NCI-H1694 treated with DMSO at 0.1 percent for 48 hours (cell line): ENCODE results near the gene XBP1.
"Not testable (repeated sequence)": the region's sequence is repeated elsewhere in the genome, so short reads cannot be mapped to it uniquely, and the experiment has no call there.

Experiments
- DNase-seq: peaks from one replicate; lab custom pipeline; 2025; lab: John Stamatoyannopoulos, UW

XBP1 gene

DNA sequence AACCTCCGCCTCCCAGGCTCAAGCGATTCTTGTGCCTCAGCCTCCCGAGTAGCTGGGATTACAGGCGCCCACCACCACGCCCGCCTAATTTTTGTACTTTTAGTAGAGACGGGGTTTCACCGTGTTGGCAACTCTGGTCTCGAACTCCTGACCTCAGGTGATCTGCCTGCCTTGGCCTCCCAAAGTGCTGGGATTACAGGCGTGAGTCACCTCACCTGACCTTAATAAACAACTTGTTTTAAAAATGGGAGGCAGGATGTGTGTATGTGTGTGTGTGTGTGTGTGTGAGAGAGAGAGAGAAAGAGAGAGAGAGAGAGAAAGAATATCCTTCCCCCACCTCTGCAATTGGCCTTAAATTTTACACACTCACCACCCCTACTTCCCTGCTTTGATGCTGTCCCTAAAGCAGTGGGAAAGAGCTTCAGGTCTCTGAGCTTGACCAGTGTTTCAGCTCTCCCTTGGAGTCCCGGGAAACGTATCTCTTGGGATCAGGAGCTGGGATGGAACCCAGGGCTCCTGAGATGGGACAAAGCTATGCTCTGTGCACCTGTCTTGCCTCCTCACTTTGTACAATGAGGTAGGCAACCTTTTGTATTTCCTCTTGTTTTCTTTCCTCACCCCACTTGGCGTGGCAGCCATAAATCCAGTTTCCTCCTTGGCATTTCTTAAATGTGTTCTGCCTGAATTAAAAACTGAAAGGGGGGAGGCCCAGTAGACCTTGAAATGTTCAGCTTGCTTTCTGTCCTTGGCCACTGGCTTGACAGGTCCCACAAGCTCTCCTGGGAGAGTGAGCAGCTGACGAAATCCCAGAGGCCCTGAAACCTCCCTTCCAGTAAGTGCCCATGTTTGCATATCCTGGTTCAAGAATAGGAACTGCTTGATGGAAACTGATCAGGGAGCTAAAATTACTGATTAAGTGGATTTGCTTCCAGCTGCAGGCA is 17.8 kb upstream of the XBP1 start:
- no peak for DNase-seq

- DNase-seq: no peak
Measured at GRCh38 chr22:28817064-28817463, 16.7 kb upstream of the XBP1 start.

GRCh38 chr22:28815729-28816128 is 15.4 kb upstream of the XBP1 start:
- no peak for DNase-seq

- DNase-seq: no peak
Measured at GRCh38 chr22:28815111-28815510, 14.7 kb upstream of the XBP1 start.

DNA sequence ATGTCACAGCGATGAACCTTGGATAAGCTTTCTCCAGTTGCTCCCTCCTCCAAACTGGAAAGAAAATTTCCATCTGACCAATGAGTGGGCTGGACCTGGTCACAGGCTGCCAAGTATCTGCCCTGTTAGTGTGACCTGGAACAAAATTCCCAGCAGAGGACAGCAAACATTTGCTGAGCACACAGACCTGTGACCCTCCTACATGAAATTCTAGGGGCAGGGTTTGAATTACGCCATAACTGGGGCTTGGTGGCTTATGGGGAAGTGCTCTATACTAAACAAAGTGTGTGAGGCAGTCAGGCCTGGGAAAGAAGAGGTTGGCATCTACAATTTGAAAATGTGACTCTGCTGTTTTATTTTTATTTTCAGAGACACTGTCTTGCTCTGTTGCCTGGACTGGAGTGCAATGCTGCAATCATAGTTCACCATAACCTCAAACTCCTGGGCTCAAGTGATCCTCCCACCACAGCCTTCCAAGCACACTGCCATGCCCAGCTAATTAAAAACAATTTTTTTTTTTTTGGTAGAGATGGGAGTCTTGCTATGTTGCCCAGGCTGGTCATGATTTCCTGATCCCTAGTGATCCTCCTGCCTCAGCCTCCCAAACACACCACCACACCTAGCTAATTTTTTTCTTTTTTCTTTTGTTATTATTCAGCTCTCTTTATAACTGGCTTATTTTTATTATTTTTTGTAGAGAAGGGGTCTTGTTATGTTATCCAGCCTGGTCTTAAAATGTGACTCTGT is 13.6 kb upstream of the XBP1 start:
- DNase-seq: no peak

DNA sequence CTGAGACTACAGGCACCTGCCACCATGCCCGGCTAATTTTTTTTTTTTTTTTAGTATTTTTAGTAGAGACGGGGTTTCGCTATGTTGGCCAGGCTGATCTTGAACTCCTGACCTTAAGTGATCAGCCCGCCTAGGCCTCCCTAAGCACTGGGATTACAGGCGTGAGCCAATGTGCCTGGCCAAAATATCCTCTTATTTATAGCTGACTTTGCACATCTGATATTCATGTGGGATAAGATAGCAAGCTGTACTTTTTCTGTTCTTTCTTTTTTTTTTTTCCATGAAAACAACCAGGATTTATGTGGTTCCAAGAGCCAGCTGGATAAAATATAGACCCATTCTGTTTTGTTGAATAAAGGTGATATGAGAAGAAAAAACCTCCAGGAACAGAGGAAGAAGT is 12.1 kb upstream of the XBP1 start:
- no peak for DNase-seq

GRCh38 chr22:28810821-28811491 is 10.6 kb upstream of the XBP1 start:
- no peak for DNase-seq

- DNase-seq: no peak
Measured at GRCh38 chr22:28808716-28809355, 8.5 kb upstream of the XBP1 start.

GRCh38 chr22:28805426-28805825 is 5.1 kb upstream of the XBP1 start:
- not testable (repeated sequence) for DNase-seq

DNA sequence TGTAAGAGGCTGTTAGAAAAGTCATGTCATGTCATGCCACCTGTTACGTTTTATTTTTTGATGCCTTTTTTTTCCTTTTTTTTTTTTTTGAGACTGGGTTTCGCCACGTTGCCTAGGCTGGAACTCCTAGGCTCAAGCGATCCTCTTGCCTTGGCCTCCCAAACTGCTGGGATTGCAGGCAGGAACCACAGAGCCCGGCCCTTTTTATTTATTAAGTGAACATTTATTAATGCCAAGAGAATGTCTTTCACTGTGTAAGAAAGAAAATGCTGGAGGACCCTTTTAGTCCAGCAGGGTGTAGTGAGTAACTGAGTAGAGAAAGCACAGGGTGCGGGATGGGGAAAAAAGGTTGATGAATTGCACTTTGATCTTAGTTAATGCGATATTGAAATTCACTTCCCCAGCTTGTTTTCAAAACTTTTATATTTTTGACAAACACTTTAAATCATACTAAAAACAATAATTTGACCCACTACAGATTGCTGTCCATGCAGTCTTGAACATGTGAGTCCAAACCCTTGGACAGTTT is 2.3 kb upstream of the XBP1 start:
- no peak for DNase-seq

GRCh38 chr22:28801845-28802594 is 1.7 kb upstream of the XBP1 start:
- no peak for DNase-seq

DNA sequence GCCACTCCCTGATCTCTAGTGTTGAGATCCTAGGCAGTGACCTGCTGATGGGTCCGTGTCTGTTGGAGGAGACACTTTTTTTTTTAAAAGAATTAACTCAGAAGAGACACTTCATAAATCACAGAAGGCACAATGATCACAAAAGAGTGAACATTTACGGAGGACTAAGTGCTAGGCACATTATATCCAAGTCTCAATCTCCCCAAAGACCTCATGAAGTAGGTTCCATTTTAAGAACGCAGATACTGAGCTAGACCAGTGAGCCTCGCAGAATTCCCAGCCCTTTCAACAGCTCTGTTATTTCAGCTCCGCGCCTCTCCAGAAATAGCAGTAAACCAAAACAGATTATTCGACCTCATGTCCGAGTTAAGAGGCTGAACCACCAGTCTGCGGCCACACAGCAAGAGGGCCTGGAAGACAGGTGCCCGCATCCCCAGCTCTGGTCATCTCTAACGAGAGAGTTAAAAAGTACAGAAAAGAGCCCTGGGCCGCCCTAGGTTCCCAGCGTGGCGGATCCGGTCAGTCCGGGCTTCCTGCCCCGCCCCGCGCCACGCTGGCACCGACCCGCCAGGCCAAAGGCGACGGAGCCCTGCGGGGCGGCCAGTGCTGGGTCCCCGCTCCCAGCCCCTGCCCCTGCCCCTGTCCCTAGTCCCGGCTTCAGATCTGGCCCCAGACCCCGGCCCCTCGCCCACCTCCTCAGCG is 612 bp downstream of the XBP1 start:
- no peak for DNase-seq

DNA sequence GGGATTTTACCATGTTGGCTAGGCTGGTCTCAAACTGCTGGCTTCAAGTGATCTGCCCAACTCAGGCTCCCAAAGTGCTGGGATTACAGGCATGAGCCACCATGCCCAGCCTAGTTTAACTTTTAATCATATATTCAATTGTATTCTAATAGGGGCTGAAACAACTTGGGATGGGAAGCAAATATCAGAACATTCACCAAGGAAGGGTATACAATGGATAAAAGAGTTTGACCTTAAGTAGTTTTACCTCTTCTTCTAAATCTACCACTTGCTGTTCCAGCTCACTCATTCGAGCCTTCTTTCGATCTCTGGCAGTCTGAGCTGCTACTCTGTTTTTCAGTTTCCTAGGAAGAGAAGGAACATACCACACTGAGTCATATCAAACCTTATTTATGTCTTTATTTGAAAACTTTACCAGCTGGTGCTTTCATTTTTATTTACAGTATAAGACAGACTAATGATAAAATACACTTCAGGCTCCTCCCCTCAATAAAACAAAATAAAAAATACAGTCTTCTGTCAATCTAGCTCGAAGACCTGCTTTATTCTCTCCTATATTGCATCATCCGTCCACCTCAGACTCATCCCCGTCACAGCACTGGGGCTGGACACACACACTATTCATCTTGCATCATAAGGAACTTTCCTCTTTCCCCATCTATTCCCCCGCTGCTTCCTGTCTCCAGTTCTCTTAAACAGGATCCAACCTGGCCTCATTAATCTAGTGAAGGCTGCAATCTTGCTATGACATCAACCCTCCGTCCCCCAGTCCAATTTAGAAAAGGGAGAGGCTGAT is 1.4 kb downstream of the XBP1 start:
- no peak for DNase-seq

- DNase-seq: no peak
Measured at GRCh38 chr22:28795932-28796856, 4.2 kb downstream of the XBP1 start.

GRCh38 chr22:28795071-28795693 is 5.2 kb downstream of the XBP1 start:
- no peak for DNase-seq

DNA sequence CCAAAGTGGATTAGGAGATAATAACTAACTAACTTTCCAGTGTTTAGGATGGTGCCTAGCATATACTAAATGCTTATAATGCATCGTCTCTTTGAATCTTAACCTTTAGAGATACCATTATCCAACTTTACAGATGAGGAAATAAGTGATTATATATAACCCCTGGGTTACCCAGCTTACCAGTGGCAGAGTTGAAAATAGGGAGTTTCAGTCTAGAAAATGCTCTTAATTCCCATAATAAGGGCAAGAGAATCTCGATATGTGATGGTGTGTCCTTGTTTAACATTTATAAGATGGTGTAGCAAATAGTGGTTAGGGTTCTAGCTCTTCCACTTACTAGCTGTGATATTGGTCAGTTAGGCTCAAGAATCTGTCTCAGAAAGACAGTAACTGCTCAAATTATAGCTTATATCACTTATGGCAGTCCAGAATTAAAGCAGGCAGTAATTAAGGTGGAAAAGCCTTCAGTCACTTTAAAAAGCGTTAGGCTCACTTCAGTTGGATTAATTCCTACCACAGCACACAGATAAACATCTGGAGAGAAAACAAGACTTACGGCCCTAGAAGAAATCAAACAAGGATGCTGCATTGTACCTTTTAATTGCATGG is 6.3 kb downstream of the XBP1 start:
- no peak for DNase-seq

GRCh38 chr22:28792491-28793383 is 7.6 kb downstream of the XBP1 start:
- DNase-seq: no peak
